Erythroblast (primary cell): ENCODE results near the gene DPYSL3.

ENCODE experiments used
- GATA1 ChIP-seq: IDR thresholded peaks from 2 replicates; pipeline ENCODE4 v1.6.1; 2011; ENCODE audit warnings: low read depth, mild to moderate bottlenecking, control low read depth, low read length, moderate library complexity
- POLR2A ChIP-seq: IDR thresholded peaks from 2 replicates; pipeline ENCODE4 v1.6.1; 2011; ENCODE audit warnings: mild to moderate bottlenecking, low read length

DNA sequence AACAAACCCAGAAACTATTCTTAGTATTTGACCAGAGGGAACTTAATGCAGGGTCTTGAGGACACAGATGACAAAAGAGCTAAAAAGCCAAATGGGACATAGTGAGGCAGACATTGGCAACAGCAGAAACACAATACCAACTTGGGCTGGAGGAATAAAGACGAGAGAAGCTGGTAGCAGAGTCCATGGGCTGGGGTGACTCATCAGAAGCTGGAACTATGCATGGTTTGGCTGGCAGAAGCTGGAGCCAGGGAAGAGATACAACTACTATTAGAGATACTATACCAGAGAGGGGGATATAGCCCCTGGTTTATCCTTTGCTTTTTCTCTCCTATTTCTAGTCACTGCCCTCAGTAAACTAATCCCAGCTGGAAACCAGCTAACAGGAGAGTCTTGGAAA lies 29.2 kb upstream of the DPYSL3 start:
- no peak for TF ChIP-seq POLR2A
- no peak for TF ChIP-seq GATA1
